ENCODE results near the gene MAU2.

The MAU2 gene

GRCh38 chr19:19402656-19403372 lies 82.2 kb downstream of the MAU2 start:
- H4K20me1 ChIP-seq (ENCODE audit: insufficient read depth, low read length, poor library complexity, severe bottlenecking) = peaks cover 43% of the 10 kb centered on the region
- no peaks in the 10 kb centered on the region for H3K9me2 ChIP-seq (replicated peaks; ENCODE audit: low read depth, low read length)
- no peak for TF ChIP-seq EZH2phosphoT487 (IDR thresholded peaks at IDR 0.05; ENCODE audit: borderline replicate concordance)
- TF ChIP-seq CTCF (conservative IDR thresholded peaks at IDR 0.05; ENCODE audit: low read length) = no peak
- H3K4me2 ChIP-seq (ENCODE audit: low read depth, low read length, poor library complexity, severe bottlenecking) = no peak overlapping the region
- H3F3A ChIP-seq (ENCODE audit: low read depth) = peaks cover 13% of the 10 kb centered on the region; the same call in 1 of the 2 replicates
- no peaks in the 10 kb centered on the region for H3K27me3 ChIP-seq (ENCODE audit: insufficient read depth, low read length, poor library complexity, severe bottlenecking)
- H3K9me3 ChIP-seq (ENCODE audit: insufficient read depth, low read depth, low read length) = no peaks in the 10 kb centered on the region
- no peak overlapping the region for H3K9ac ChIP-seq (ENCODE audit: low read depth, low read length, poor library complexity, severe bottlenecking)
- no peak overlapping the region for H2AFZ ChIP-seq (ENCODE audit: low read length)
- H3K36me3 ChIP-seq (ENCODE audit: insufficient read depth, low read length) = no peaks in the 10 kb centered on the region
- no peak overlapping the region for H3K4me3 ChIP-seq (ENCODE audit: low read length, poor library complexity, severe bottlenecking)
- peaks cover 18% of the 10 kb centered on the region for H3K4me1 ChIP-seq (ENCODE audit: insufficient read depth, low read length, poor library complexity, severe bottlenecking)
- peaks cover 88% of the 10 kb centered on the region for H3K79me2 ChIP-seq (ENCODE audit: insufficient read depth, low read length)

- Histone ChIP-seq H3K9me3 (ENCODE audit: insufficient read depth, low read depth, low read length) (no peaks in the 10 kb centered on the region), H3K36me3 (ENCODE audit: insufficient read depth, low read length) (no peaks in the 10 kb centered on the region), H3K27me3 (ENCODE audit: insufficient read depth, low read length, poor library complexity, severe bottlenecking) (no peaks in the 10 kb centered on the region), H4K20me1 (ENCODE audit: insufficient read depth, low read length, poor library complexity, severe bottlenecking) (peaks cover 49% of the 10 kb centered on the region), H3K9me2 (replicated peaks; ENCODE audit: low read depth, low read length) (no peaks in the 10 kb centered on the region), H2AFZ (ENCODE audit: low read length) (no peak overlapping the region), H3K4me1 (ENCODE audit: insufficient read depth, low read length, poor library complexity, severe bottlenecking) (peaks cover 24% of the 10 kb centered on the region), H3K4me3 (ENCODE audit: low read length, poor library complexity, severe bottlenecking) (no peak overlapping the region), H3K79me2 (ENCODE audit: insufficient read depth, low read length) (peaks cover 88% of the 10 kb centered on the region), H3K9ac (ENCODE audit: low read depth, low read length, poor library complexity, severe bottlenecking) (no peak overlapping the region), H3F3A (ENCODE audit: low read depth) (peaks cover 13% of the 10 kb centered on the region; the same call in 1 of the 2 replicates), H3K4me2 (ENCODE audit: low read depth, low read length, poor library complexity, severe bottlenecking) (no peak overlapping the region)
- no peak for TF ChIP-seq EZH2phosphoT487 (IDR thresholded peaks at IDR 0.05; ENCODE audit: borderline replicate concordance)
- no peak for TF ChIP-seq CTCF (conservative IDR thresholded peaks at IDR 0.05; ENCODE audit: low read length)
Observed at GRCh38 chr19:19403373-19403901, 82.8 kb downstream of the MAU2 start.

GRCh38 chr19:19404879-19405860 lies 84.5 kb downstream of the MAU2 start, which contains the start of gene GATAD2A:
GATAD2A (plus strand) TSS chr19:19405675; CDS start chr19:19465346, 59,671 bp downstream.
- peaks cover 13% of the 10 kb centered on the region; the same call in 1 of the 2 replicates for H3F3A ChIP-seq (ENCODE audit: low read depth)

More at GRCh38 chr19:19404879-19405860, 84.5 kb downstream of the MAU2 start, which contains the start of gene GATAD2A:
- peak within 1 kb of the TSS; percentile 79 for H3K9ac ChIP-seq (ENCODE audit: low read depth, low read length, poor library complexity, severe bottlenecking)
- H2AFZ ChIP-seq (ENCODE audit: low read length) = 0 out of 2 replicates have a peak within 1 kb of the TSS, but pooled peaks have one; percentile 34
- no peaks in the 10 kb centered on the region for H3K27me3 ChIP-seq (ENCODE audit: insufficient read depth, low read length, poor library complexity, severe bottlenecking)
- TF ChIP-seq CTCF (conservative IDR thresholded peaks at IDR 0.05; ENCODE audit: low read length) (peak; percentile 33), EZH2phosphoT487 (IDR thresholded peaks at IDR 0.05; ENCODE audit: borderline replicate concordance) (no peak)
- H3K4me2 ChIP-seq (ENCODE audit: low read depth, low read length, poor library complexity, severe bottlenecking) = peak within 1 kb of the TSS; percentile 90
- H3K9me2 ChIP-seq (replicated peaks; ENCODE audit: low read depth, low read length) = no peaks in the 10 kb centered on the region
- no peaks in the 10 kb centered on the region for H3K36me3 ChIP-seq (ENCODE audit: insufficient read depth, low read length)
- H3K79me2 ChIP-seq (ENCODE audit: insufficient read depth, low read length) = peaks cover 88% of the 10 kb centered on the region
- no peaks in the 10 kb centered on the region for H3K9me3 ChIP-seq (ENCODE audit: insufficient read depth, low read depth, low read length)
- H3K4me1 ChIP-seq (ENCODE audit: insufficient read depth, low read length, poor library complexity, severe bottlenecking) = peaks cover 40% of the 10 kb centered on the region
- H4K20me1 ChIP-seq (ENCODE audit: insufficient read depth, low read length, poor library complexity, severe bottlenecking) = peaks cover 63% of the 10 kb centered on the region
- peak within 1 kb of the TSS; percentile 99 for H3K4me3 ChIP-seq (ENCODE audit: low read length, poor library complexity, severe bottlenecking)

Data from Loucy (cell line).